ENCODE measurements around the gene NAA35.

DNA sequence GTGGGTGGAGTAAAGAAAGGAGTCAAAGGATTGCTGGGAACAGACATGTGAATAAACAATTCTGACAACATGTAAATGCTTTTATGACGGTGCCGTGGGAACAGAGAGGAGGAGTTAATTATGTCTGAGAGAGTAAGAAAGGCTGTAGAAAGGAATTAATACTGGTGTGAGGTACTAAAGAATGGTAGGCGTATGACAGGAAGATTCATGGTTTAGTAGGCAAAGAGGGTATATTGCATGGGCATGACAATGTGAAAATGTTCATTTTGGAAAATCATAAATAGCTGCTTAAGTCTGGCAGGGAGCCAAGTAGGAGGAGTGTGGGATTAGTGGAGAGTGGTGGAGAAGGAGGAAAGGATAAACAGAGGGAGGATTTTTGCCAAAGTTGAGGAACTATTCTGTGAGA is 19.7 kb downstream of the NAA35 start:
- TF ChIP-seq, protein P1, sequence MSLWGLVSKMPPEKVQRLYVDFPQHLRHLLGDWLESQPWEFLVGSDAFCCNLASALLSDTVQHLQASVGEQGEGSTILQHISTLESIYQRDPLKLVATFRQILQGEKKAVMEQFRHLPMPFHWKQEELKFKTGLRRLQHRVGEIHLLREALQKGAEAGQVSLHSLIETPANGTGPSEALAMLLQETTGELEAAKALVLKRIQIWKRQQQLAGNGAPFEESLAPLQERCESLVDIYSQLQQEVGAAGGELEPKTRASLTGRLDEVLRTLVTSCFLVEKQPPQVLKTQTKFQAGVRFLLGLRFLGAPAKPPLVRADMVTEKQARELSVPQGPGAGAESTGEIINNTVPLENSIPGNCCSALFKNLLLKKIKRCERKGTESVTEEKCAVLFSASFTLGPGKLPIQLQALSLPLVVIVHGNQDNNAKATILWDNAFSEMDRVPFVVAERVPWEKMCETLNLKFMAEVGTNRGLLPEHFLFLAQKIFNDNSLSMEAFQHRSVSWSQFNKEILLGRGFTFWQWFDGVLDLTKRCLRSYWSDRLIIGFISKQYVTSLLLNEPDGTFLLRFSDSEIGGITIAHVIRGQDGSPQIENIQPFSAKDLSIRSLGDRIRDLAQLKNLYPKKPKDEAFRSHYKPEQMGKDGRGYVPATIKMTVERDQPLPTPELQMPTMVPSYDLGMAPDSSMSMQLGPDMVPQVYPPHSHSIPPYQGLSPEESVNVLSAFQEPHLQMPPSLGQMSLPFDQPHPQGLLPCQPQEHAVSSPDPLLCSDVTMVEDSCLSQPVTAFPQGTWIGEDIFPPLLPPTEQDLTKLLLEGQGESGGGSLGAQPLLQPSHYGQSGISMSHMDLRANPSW (CRISPR knock-in tag; conservative IDR thresholded peaks at IDR 0.05; ENCODE audit: low read depth): no peak
- TF ChIP-seq, protein P2, sequence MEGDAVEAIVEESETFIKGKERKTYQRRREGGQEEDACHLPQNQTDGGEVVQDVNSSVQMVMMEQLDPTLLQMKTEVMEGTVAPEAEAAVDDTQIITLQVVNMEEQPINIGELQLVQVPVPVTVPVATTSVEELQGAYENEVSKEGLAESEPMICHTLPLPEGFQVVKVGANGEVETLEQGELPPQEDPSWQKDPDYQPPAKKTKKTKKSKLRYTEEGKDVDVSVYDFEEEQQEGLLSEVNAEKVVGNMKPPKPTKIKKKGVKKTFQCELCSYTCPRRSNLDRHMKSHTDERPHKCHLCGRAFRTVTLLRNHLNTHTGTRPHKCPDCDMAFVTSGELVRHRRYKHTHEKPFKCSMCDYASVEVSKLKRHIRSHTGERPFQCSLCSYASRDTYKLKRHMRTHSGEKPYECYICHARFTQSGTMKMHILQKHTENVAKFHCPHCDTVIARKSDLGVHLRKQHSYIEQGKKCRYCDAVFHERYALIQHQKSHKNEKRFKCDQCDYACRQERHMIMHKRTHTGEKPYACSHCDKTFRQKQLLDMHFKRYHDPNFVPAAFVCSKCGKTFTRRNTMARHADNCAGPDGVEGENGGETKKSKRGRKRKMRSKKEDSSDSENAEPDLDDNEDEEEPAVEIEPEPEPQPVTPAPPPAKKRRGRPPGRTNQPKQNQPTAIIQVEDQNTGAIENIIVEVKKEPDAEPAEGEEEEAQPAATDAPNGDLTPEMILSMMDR (IDR thresholded peaks at IDR 0.05): no peak
- TF ChIP-seq, protein P3, sequence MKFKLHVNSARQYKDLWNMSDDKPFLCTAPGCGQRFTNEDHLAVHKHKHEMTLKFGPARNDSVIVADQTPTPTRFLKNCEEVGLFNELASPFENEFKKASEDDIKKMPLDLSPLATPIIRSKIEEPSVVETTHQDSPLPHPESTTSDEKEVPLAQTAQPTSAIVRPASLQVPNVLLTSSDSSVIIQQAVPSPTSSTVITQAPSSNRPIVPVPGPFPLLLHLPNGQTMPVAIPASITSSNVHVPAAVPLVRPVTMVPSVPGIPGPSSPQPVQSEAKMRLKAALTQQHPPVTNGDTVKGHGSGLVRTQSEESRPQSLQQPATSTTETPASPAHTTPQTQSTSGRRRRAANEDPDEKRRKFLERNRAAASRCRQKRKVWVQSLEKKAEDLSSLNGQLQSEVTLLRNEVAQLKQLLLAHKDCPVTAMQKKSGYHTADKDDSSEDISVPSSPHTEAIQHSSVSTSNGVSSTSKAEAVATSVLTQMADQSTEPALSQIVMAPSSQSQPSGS (CRISPR knock-in tag; IDR thresholded peaks at IDR 0.05; ENCODE audit: borderline replicate concordance, low read depth): no peak
- TF ChIP-seq CREB1 (CRISPR knock-in tag; IDR thresholded peaks at IDR 0.05) (no peak), SP1 (CRISPR knock-in tag; conservative IDR thresholded peaks at IDR 0.05) (no peak), IRF2 (CRISPR knock-in tag; IDR thresholded peaks at IDR 0.05; ENCODE audit: borderline replicate concordance, low read depth) (no peak)
- TF ChIP-seq, protein P4, sequence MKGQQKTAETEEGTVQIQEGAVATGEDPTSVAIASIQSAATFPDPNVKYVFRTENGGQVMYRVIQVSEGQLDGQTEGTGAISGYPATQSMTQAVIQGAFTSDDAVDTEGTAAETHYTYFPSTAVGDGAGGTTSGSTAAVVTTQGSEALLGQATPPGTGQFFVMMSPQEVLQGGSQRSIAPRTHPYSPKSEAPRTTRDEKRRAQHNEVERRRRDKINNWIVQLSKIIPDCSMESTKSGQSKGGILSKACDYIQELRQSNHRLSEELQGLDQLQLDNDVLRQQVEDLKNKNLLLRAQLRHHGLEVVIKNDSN (CRISPR knock-in tag; IDR thresholded peaks at IDR 0.05): no peak
- TF ChIP-seq, protein P5, sequence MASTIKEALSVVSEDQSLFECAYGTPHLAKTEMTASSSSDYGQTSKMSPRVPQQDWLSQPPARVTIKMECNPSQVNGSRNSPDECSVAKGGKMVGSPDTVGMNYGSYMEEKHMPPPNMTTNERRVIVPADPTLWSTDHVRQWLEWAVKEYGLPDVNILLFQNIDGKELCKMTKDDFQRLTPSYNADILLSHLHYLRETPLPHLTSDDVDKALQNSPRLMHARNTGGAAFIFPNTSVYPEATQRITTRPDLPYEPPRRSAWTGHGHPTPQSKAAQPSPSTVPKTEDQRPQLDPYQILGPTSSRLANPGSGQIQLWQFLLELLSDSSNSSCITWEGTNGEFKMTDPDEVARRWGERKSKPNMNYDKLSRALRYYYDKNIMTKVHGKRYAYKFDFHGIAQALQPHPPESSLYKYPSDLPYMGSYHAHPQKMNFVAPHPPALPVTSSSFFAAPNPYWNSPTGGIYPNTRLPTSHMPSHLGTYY (CRISPR knock-in tag; IDR thresholded peaks at IDR 0.05): no peak

All from WTC11 (cell line).